Measurements from ENCODE around the gene ZNRF4. TPM values are rescaled to one million over a fixed set of nuclear protein-coding genes. Genes with fewer than 3 reads are reported as not detected.
"Not testable (repeated sequence)": the region's sequence is repeated elsewhere in the genome, so short reads cannot be mapped to it uniquely, and the experiment has no call there.

Gene ZNRF4
- not detected for total RNA-seq

GRCh38 chr19:5455367-5456129 lies at the start of gene ZNRF4:
Gene ZNRF4, plus strand, starts transcription at chr19:5455417. Its CDS starts 75 bp downstream, at chr19:5455492.
- no peaks in the 10 kb centered on the region for H3K36me3 ChIP-seq
- intact Hi-C loops (cut with DNase I): no loop called here
- H3K4me1 ChIP-seq: no peaks in the 10 kb centered on the region
- no peaks in the 10 kb centered on the region for H3K9me3 ChIP-seq
- H3K27ac ChIP-seq: no peak within 1 kb of the TSS
- no peaks in the 10 kb centered on the region for H3K27me3 ChIP-seq
- no peak for DNase-seq
- TF ChIP-seq CTCF (IDR thresholded peaks at IDR 0.05): no peak
- no peak within 1 kb of the TSS for H3K4me3 ChIP-seq
- no peak within 1 kb of the TSS for H3K9ac ChIP-seq (ENCODE audit: low read depth in 2 of 2, low read length in 2 of 2)

- H3K27ac ChIP-seq; H3K4me1 ChIP-seq; DNase-seq; H3K9me3 ChIP-seq; intact Hi-C loops (cut with DNase I); H3K27me3 ChIP-seq; H3K36me3 ChIP-seq; H3K4me3 ChIP-seq; H3K9ac ChIP-seq (ENCODE audit: low read depth in 2 of 2, low read length in 2 of 2): not testable (repeated sequence)
Measured at GRCh38 chr19:5406198-5406597, 49.0 kb upstream of the ZNRF4 start.

GRCh38 chr19:5406816-5407215 lies 48.4 kb upstream of the ZNRF4 start:
- H3K27me3 ChIP-seq: no peaks in the 10 kb centered on the region

GRCh38 chr19:5407356-5407755 lies 47.9 kb upstream of the ZNRF4 start:
- Histone ChIP-seq H3K9me3 (no peaks in the 10 kb centered on the region), H3K27ac (no peak overlapping the region), H3K36me3 (no peaks in the 10 kb centered on the region), H3K4me1 (no peaks in the 10 kb centered on the region), H3K4me3 (no peak overlapping the region), H3K27me3 (no peaks in the 10 kb centered on the region), H3K9ac (ENCODE audit: low read depth in 2 of 2, low read length in 2 of 2) (no peak overlapping the region)
- no peak for DNase-seq
- intact Hi-C loops (cut with DNase I): no loop called here
- no peak for TF ChIP-seq CTCF (IDR thresholded peaks at IDR 0.05)

More at GRCh38 chr19:5406816-5407215, 48.4 kb upstream of the ZNRF4 start:
- Histone ChIP-seq H3K27ac (no peak overlapping the region), H3K9ac (ENCODE audit: low read depth in 2 of 2, low read length in 2 of 2) (no peak overlapping the region), H3K4me3 (no peak overlapping the region), H3K9me3 (no peaks in the 10 kb centered on the region), H3K4me1 (no peaks in the 10 kb centered on the region), H3K36me3 (no peaks in the 10 kb centered on the region)
- no peak for TF ChIP-seq CTCF (IDR thresholded peaks at IDR 0.05)
- DNase-seq: no peak
- intact Hi-C loops (cut with DNase I): no loop called here

- Histone ChIP-seq H3K36me3 (no peaks in the 10 kb centered on the region), H3K27ac (no peak overlapping the region), H3K9me3 (no peaks in the 10 kb centered on the region), H3K4me3 (no peak overlapping the region), H3K27me3 (no peaks in the 10 kb centered on the region), H3K4me1 (no peaks in the 10 kb centered on the region), H3K9ac (ENCODE audit: low read depth in 2 of 2, low read length in 2 of 2) (no peak overlapping the region)
- intact Hi-C loops (cut with DNase I): no loop called here
- no peak for DNase-seq
- TF ChIP-seq CTCF (IDR thresholded peaks at IDR 0.05): no peak
Measured at GRCh38 chr19:5417495-5418436, 37.5 kb upstream of the ZNRF4 start.

Data from colonic mucosa (tissue), 4 donors.